Stomach smooth muscle (tissue), 2 donors: ENCODE results near the gene PIM3.

Experiments used
- H3K27ac ChIP-seq: one replicate; pipeline ENCODE4 v1.7.0; 2013; ENCODE audit warnings: mild to moderate bottlenecking, low read length, inconsistent platforms
- H3K27me3 ChIP-seq, 2 donors: one replicate each; pipeline ENCODE4 v1.7.0; 2013; ENCODE audit warnings: low read length in 2 of 2; ENCODE audit not compliant: insufficient read depth in 2 of 2, control insufficient read depth in 1 of 2
- H3K36me3 ChIP-seq, 2 donors: one replicate each; pipeline ENCODE4 v1.7.0; 2013; ENCODE audit warnings: low read length in 2 of 2; ENCODE audit not compliant: control insufficient read depth in 2 of 2, insufficient read depth in 2 of 2
- H3K4me1 ChIP-seq: one replicate; pipeline ENCODE4 v1.7.0; 2013; ENCODE audit warnings: low read length; ENCODE audit not compliant: control insufficient read depth, insufficient read depth
- H3K4me3 ChIP-seq, 2 donors: one replicate each; pipeline ENCODE4 v1.7.0; 2013; ENCODE audit warnings: low read length in 2 of 2
- H3K9ac ChIP-seq, 2 donors: one replicate each; pipeline ENCODE4 v1.7.0; 2013; ENCODE audit warnings: low read length in 2 of 2, mild to moderate bottlenecking in 1 of 2
- H3K9me3 ChIP-seq, 2 donors: one replicate each; pipeline ENCODE4 v1.7.0; 2013; ENCODE audit warnings: low read length in 2 of 2; ENCODE audit not compliant: control insufficient read depth in 2 of 2
- donor health status: healthy.
- donor health status: Pancreatic carcinoma.

The PIM3 gene

GRCh38 chr22:49951986-49952896 lies 8.3 kb upstream of the PIM3 start:
- H3K27ac ChIP-seq = no peak overlapping the region
- no peaks in the 10 kb centered on the region for H3K27me3 ChIP-seq
- no peak overlapping the region for H3K9ac ChIP-seq
- H3K4me1 ChIP-seq = peaks cover 18% of the 10 kb centered on the region
- H3K4me3 ChIP-seq = no peak overlapping the region
- no peaks in the 10 kb centered on the region for H3K36me3 ChIP-seq
- no peaks in the 10 kb centered on the region for H3K9me3 ChIP-seq

- Histone ChIP-seq H3K27ac (no peak overlapping the region), H3K36me3 (no peaks in the 10 kb centered on the region), H3K4me1 (peaks cover 18% of the 10 kb centered on the region), H3K4me3 (no peak overlapping the region), H3K9me3 (no peaks in the 10 kb centered on the region), H3K9ac (no peak overlapping the region), H3K27me3 (no peaks in the 10 kb centered on the region)
These were observed 7.4 kb upstream of the PIM3 start for GRCh38 chr22:49953027-49953679.

GRCh38 chr22:49953680-49954344 lies 6.8 kb upstream of the PIM3 start:
- no peaks in the 10 kb centered on the region for H3K9me3 ChIP-seq
- peaks cover 18% of the 10 kb centered on the region for H3K4me1 ChIP-seq
- H3K4me3 ChIP-seq = no peak overlapping the region
- H3K36me3 ChIP-seq = no peaks in the 10 kb centered on the region
- peak overlapping the region; percentile 31 for H3K27ac ChIP-seq
- no peaks in the 10 kb centered on the region for H3K27me3 ChIP-seq
- no peak overlapping the region for H3K9ac ChIP-seq

GRCh38 chr22:49954354-49954753 lies 6.2 kb upstream of the PIM3 start:
- H3K9ac ChIP-seq = no peak overlapping the region
- no peaks in the 10 kb centered on the region for H3K9me3 ChIP-seq
- no peaks in the 10 kb centered on the region for H3K36me3 ChIP-seq
- no peak overlapping the region for H3K4me3 ChIP-seq
- no peaks in the 10 kb centered on the region for H3K27me3 ChIP-seq
- H3K4me1 ChIP-seq = peaks cover 20% of the 10 kb centered on the region
- no peak overlapping the region for H3K27ac ChIP-seq

- Histone ChIP-seq H3K9ac (no peak overlapping the region), H3K36me3 (no peaks in the 10 kb centered on the region), H3K4me3 (no peak overlapping the region), H3K9me3 (no peaks in the 10 kb centered on the region), H3K4me1 (peaks cover 27% of the 10 kb centered on the region), H3K27ac (no peak overlapping the region), H3K27me3 (no peaks in the 10 kb centered on the region)
These were observed 5.5 kb upstream of the PIM3 start for GRCh38 chr22:49954991-49955580.

GRCh38 chr22:49955581-49956417 lies 4.8 kb upstream of the PIM3 start:
- H3K36me3 ChIP-seq = no peaks in the 10 kb centered on the region
- H3K4me3 ChIP-seq = no peak overlapping the region
- no peaks in the 10 kb centered on the region for H3K27me3 ChIP-seq
- H3K4me1 ChIP-seq = peaks cover 27% of the 10 kb centered on the region
- no peak overlapping the region for H3K27ac ChIP-seq
- H3K9me3 ChIP-seq = no peaks in the 10 kb centered on the region
- H3K9ac ChIP-seq = no peak overlapping the region

GRCh38 chr22:49956418-49956770 lies 4.2 kb upstream of the PIM3 start:
- Histone ChIP-seq H3K27me3 (no peaks in the 10 kb centered on the region), H3K36me3 (no peaks in the 10 kb centered on the region), H3K9ac (no peak overlapping the region), H3K4me1 (peaks cover 29% of the 10 kb centered on the region), H3K4me3 (no peak overlapping the region), H3K27ac (no peak overlapping the region), H3K9me3 (no peaks in the 10 kb centered on the region)

- Histone ChIP-seq H3K4me3 (no peak overlapping the region), H3K36me3 (no peaks in the 10 kb centered on the region), H3K9ac (no peak overlapping the region), H3K9me3 (no peaks in the 10 kb centered on the region), H3K4me1 (peaks cover 35% of the 10 kb centered on the region), H3K27me3 (no peaks in the 10 kb centered on the region), H3K27ac (no peak overlapping the region)
These were observed 3.4 kb upstream of the PIM3 start for GRCh38 chr22:49956914-49957825.

- no peak overlapping the region for H3K9ac ChIP-seq
- H3K27me3 ChIP-seq = no peaks in the 10 kb centered on the region
- peaks cover 35% of the 10 kb centered on the region for H3K4me1 ChIP-seq
- peaks cover 0 to 2% of the 10 kb centered on the region in 2 donors for H3K36me3 ChIP-seq
- H3K27ac ChIP-seq = no peak overlapping the region
- H3K4me3 ChIP-seq = no peak overlapping the region
- no peaks in the 10 kb centered on the region for H3K9me3 ChIP-seq
These were observed 2.7 kb upstream of the PIM3 start for GRCh38 chr22:49957826-49958365.
